NCI-H226 (cell line): ENCODE results near the gene GPX2.
"Not testable (repeated sequence)": the region's sequence is repeated elsewhere in the genome, so short reads cannot be mapped to it uniquely, and the experiment has no call there.

ENCODE experiments used
- DNase-seq: peaks from one replicate; pipeline ENCODE4 v3.0.0-alpha.2; 2015

GPX2 gene

DNA sequence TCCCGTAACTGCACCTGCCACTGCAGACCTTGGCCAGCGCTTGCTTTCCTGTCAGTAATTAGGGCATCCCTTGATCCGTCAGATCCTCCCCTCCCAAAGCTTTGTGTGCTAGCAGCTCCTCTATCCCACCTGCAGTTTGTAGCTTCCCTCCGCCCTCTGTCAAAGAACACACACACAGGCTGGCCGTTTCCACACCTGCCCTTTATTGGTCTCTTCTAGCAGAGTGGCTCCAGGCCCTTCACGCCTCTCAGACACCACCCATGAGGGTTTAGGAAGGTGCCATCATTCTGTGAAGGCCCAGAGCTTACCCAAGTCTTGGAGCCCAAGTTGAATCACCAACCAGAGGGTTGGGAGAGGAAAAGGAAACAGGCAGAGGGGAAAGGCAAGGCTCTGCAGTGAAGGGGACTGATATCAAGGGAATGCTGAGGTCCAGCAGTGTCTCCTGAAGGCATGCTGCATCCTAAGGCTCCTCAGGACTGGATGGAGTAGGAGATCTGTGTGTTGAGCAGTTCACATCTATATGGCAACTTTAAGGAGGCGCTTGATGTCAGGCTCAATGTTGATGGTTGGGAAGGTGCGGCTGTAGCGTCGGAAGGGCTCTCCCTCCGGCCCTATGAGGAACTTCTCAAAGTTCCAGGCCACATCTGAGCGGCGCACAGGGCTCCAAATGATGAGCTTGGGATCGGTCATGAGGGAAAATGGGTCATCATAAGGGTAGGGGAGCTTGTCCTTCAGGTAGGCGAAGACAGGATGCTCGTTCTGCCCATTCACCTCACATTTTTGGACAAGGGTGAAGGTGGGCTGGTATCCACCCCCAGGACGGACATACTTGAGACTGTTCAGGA lies 3.4 kb downstream of the GPX2 start:
- no peak for DNase-seq

GRCh38 chr14:64937821-64938193 lies 4.7 kb downstream of the GPX2 start:
- no peak for DNase-seq

DNA sequence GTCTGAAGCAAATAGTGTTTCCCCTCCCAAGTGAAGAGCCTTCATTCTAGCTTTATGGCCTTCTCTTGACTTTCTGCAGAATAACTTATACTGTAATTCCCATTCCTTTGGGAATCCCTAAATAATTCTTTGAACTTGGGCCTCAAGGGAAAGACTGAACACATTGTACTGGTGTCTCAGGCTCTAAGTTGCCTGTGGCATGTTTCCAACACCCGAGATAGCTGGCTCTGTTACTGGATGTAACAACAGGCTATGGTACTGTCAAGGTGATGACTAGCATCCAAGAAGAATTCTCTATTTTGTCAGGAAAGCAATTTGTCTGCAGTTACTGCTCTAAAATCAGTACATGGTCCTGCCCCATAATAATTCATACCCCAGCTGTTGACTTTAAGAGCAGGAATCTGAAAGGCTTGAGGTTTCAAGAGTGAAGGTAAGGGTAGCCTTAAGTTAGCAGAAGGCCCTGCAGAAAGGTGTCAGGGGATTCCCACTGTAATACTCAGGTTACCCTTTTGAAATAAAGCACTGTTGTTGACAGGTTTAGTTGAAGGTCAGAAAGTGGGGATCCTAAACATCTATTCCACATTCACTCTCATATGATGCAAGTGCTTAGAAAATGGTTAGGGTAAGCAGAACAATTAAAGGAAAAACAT lies 5.2 kb downstream of the GPX2 start:
- DNase-seq = no peak

DNA sequence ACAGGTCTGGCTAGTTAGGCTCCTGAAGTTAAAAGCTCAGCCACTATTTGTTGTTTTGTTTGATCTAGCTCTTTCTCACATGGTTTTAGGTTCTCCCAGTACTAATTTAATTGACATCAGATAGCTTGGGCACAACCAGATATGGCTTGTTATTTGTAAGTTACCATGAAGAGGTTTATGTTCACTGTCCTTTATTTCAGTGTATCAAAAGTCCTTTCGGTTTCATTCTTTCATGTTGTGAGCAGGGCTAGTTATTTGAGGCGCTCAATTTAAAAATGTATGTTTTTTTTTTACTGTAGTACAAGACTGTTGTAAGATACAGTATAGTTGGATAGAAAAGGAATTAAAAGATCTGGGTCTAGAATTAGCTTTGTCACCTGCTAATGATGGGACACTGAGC lies 7.0 kb downstream of the GPX2 start:
- DNase-seq = no peak

DNA sequence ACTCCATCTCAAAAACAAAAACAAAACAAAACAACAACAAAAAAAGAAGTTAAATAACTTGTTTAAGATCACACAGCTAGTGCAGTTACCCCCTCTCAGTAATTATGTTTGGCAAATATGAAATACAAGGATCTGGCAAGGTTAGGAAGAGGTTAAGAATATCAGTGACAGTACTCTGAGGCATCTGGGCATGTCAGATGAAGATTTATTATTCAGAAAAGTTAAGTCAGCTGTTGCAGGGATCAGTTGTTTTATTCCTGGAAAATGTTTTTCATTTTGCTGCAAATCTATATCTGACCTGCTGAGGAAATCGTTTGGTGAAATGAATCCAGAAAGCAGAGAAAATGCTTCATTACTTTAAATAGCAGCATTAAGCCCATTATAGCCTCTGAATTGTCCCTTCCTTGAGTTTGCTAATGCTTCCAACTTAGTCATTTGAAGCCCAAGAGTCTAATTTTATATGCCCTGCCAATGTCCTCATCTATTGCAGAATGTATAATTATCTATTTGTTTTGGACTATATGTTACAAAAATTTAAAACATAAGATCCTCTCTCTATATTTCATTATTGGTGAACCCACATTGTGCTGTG lies 8.1 kb downstream of the GPX2 start:
- no peak for DNase-seq

DNA sequence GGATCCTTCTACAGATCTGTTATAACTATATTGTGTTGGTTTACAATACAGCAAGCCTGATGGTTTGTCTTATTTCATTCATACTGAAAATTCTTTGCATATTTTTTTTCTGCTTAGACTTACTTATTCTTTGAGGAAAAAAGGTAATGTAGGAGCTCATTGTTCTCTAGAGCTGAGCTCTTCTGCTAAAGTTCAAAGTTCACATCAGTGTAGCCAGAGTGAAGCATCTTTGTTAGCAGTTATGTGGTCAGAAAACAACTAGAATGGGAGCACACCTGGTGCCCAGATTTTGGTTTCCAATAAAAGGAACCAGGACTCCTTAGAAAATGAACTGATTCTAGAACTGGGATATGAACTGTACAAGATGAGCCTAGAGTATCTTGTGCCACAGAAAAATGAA lies 10.3 kb downstream of the GPX2 start:
- DNase-seq = no peak

GRCh38 chr14:64931123-64931522 lies 11.4 kb downstream of the GPX2 start:
- DNase-seq = no peak

GRCh38 chr14:64930085-64930843 lies 12.3 kb downstream of the GPX2 start:
- DNase-seq = no peak

DNA sequence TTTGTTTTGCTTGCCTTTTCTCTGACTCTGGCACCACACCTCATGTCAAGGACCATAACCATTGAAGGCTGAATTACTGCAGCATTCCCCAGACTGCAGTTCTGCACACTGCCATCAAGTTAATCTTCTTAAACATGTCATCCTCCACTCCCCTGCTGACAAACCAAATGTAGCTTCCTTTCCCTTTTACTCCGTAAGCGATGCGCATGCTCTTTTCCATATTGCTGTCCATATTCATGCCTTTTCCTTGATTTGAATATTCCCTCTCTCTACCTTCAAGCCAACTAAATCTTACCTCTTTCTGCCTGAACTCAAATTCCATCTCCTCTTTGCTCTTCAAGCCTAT lies 13.6 kb downstream of the GPX2 start:
- DNase-seq = no peak

DNA sequence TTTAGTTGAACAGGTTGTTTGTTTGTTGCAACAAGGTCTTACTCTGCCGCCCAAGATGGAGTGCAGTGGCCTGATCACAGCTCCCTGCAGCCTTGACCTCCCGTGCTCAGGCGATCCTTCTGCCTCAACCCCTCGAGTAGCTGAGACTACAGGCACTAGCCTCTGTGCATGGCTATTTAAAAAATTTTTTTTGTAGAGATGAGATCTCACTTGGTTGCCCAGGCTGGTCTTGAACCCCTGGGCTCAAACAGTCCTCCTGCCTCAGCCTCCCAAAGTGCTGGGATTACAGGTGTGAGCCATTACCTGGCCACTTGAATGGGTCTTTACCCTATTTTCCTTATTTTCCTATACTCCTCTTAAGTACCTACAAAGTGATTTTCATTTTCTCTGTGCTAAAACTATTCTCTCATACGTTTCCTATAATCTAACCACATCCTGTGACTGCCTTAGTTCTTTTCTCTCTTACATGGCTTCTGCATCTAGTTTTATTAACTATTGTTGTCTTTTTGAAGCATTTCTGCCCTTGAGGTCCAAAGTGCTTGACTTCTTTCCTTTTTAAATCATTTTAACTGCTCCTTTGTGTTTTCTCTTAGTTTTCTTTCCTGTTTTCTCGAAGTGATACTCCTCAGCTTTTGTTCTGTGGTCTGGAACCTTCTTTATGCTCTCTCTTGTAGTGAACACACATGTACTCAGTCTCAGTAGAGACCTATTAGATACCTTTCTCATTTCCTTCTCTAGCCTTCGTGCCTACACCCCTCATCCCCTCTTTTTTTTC lies 14.1 kb downstream of the GPX2 start:
- DNase-seq = no peak

- no peak for DNase-seq
These were observed 15.5 kb downstream of the GPX2 start for GRCh38 chr14:64927031-64927430.

DNA sequence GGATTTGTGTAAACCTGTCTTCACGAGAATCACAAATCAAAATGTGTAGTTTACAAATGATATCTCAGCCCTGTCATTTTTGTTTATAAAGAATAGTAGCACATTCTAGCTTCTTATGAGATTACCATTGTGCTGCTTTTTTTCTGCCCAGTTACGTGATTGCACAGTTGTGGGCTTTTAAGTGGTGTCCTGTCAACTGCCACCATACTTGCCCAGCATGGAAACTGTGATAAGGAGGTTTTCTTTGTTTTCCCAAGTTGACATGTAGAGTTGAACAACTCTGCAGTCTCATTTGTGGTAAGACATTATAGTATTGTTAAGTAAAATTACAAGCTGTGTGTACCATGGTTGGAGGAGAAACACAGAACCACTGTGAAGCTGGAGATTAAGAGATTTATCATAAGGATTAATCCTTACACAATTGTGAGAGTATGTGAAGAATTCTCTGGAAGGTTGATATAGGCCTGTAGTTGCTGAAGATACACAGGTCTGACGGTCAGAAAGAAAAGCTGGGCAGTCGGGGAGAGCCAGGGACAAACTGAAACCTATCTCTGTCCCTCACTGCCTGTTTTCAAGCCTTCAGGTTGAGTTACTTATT lies 16.0 kb downstream of the GPX2 start:
- DNase-seq = no peak

DNA sequence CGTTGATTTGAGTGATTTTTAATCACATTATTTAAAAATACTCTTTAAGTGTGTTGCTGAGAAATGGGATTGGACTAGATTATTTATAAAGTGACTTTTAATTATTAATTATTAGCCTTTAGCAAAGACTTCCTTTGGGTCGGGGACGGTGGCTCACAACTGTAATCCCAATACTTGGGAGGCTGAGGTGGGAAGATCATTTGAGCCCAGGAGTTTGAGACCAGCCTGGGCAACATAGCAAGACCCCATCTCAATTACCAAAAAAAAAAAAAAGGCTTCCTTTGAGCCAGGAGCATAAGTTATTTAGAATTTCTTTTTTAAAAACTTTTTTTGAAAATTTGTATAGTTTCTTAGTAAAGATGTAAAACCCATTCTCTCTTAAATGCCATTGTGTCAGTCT lies 19.5 kb downstream of the GPX2 start:
- no peak for DNase-seq

DNA sequence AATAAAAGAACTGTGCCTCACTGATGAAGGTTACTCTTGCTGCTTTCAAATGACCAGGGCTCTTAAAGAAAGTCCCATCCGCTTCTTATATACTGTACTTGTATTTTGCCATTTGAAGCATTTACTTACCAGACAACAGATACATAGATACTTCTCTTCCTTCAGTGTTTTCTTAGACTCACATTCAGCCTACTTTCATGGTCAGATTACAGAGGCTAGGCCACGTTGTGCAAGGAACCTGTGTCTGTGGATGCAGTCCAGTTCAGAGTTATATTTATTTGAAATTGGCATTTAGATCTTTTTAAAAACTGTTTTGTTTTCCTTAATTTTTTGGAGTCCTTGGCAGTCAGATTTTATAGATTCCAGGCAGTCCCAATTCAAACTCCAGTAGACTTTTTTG lies 22.1 kb downstream of the GPX2 start:
- no peak for DNase-seq

GRCh38 chr14:64919618-64920017 lies 22.9 kb downstream of the GPX2 start:
- no peak for DNase-seq

DNA sequence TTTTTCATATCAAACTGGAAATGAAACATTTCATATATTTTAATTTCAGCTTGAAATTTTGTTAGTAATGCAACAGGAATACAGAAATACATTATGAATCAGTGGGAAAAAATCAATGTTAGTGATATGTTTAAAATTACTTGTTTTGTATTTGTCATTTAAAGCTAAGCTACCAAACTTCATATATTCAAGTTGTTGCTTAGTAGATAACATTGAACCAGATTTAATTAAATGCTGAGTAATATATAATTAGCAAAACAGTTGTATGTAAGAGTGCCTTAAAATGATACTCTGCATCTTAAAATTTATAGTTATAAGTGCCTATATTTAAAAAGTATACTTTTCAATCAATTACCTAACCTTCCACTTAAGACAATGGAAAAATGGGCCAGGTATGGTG lies 23.3 kb downstream of the GPX2 start:
- DNase-seq = no peak

- no peak for DNase-seq
These were observed 24.3 kb downstream of the GPX2 start for GRCh38 chr14:64918216-64918615.

- no peak for DNase-seq
These were observed 26.7 kb downstream of the GPX2 start for GRCh38 chr14:64915797-64916196.

- DNase-seq = no peak
These were observed 27.5 kb downstream of the GPX2 start for GRCh38 chr14:64915029-64915424.

- DNase-seq = peak; percentile 99
These were observed 28.1 kb downstream of the GPX2 start, which contains the start of gene CHURC1 for GRCh38 chr14:64914237-64915028. Gene CHURC1, plus strand, starts transcription at chr14:64914455. Its CDS starts 41 bp downstream, at chr14:64914496.

- not testable (repeated sequence) for DNase-seq
These were observed 29.1 kb downstream of the GPX2 start for GRCh38 chr14:64913477-64913876.
